GM12873 (cell line): ENCODE data around the gene NOX4.
A peak's percentile ranks its signal among the peaks of the same experiment; 100 is the strongest.

Source experiments
- CTCF ChIP-seq: IDR thresholded peaks from 2 replicates; pipeline ENCODE4 v1.5.1; 2012; ENCODE audit warnings: low read depth, mild to moderate bottlenecking, moderate library complexity, low read length, control low read depth; ENCODE audit not compliant: insufficient read depth; ENCODE audit errors: missing control alignments

Gene NOX4

GRCh38 chr11:89521294-89521693, 30.1 kb upstream of the NOX4 start:
- TF ChIP-seq CTCF = no peak

GRCh38 chr11:89516496-89516895, 25.3 kb upstream of the NOX4 start:
- TF ChIP-seq CTCF = no peak

- no peak for TF ChIP-seq CTCF
Measured at GRCh38 chr11:89508544-89508943, 17.4 kb upstream of the NOX4 start.

- no peak for TF ChIP-seq CTCF
Measured at GRCh38 chr11:89504270-89504669, 13.1 kb upstream of the NOX4 start.

- TF ChIP-seq CTCF = no peak
Measured at GRCh38 chr11:89503422-89503821, 12.2 kb upstream of the NOX4 start.

GRCh38 chr11:89502301-89502700, 11.1 kb upstream of the NOX4 start:
- TF ChIP-seq CTCF = no peak

GRCh38 chr11:89500336-89500735, 9.2 kb upstream of the NOX4 start:
- TF ChIP-seq CTCF = no peak

GRCh38 chr11:89498845-89499448, 7.8 kb upstream of the NOX4 start:
- peak; percentile 46 for TF ChIP-seq CTCF
